GM12892 (cell line): ENCODE measurements around the gene RBMS1.

Source experiments
- POLR2A ChIP-seq: IDR thresholded peaks from 2 replicates; pipeline ENCODE4 v1.6.1; 2011; ENCODE audit warnings: low read depth, low read length, control low read depth
- POLR2AphosphoS5 ChIP-seq: IDR thresholded peaks from 2 replicates; pipeline ENCODE4 v1.6.1; 2011; ENCODE audit warnings: low read depth, low read length, control low read depth
- TAF1 ChIP-seq: IDR thresholded peaks from 2 replicates; pipeline ENCODE4 v1.6.1; 2011; ENCODE audit warnings: low read depth, mild to moderate bottlenecking, control low read depth, low read length, borderline replicate concordance

- TF ChIP-seq POLR2A (no peak), POLR2AphosphoS5 (no peak), TAF1 (no peak)
These were observed 226.6 kb downstream of the RBMS1 start for GRCh38 chr2:160267022-160267421.
